ENCODE results near the gene MROH2A. TPM values are rescaled to one million over a fixed set of nuclear protein-coding genes. Genes with fewer than 3 reads are reported as not detected.

MROH2A gene
- total and polyA plus RNA-seq, 9 of the 15 experiments (the other 6 are each of a cell fraction or from before 2014, with no cell fraction given): 0.03 TPM; not detected in 8

DNA sequence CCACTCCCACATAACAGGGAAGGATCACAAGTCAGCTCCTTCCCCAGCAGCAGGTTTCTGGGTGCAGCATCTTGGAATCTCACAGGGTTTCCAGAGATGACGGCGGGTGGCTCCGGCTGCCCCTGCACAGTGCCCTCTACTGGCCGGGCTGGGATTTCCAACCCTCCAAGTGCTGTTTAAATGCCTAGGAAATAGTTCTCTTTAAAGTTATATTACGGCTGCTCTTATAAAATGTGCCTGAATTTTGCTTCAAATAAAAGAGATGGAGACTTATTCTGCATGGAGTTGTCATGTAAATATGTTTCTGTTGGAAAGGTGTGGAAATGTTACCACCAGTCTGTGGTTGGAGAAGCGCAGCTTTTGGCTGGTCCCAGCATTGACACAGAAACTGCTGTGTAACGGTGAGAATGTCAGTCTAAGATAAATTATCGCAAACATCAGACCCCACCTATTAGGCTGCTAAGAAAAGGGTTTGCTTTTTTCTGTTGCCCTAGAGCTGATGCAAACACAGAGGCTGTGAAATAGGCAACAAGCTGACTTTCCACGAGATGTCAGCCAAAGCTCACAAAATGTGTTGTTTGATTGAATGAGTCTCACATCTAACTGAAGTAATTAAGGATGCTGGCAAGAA lies 79.5 kb downstream of the MROH2A start (continued):
- TF ChIP-seq, protein P1, sequence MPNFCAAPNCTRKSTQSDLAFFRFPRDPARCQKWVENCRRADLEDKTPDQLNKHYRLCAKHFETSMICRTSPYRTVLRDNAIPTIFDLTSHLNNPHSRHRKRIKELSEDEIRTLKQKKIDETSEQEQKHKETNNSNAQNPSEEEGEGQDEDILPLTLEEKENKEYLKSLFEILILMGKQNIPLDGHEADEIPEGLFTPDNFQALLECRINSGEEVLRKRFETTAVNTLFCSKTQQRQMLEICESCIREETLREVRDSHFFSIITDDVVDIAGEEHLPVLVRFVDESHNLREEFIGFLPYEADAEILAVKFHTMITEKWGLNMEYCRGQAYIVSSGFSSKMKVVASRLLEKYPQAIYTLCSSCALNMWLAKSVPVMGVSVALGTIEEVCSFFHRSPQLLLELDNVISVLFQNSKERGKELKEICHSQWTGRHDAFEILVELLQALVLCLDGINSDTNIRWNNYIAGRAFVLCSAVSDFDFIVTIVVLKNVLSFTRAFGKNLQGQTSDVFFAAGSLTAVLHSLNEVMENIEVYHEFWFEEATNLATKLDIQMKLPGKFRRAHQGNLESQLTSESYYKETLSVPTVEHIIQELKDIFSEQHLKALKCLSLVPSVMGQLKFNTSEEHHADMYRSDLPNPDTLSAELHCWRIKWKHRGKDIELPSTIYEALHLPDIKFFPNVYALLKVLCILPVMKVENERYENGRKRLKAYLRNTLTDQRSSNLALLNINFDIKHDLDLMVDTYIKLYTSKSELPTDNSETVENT (CRISPR knock-in tag; IDR thresholded peaks at IDR 0.05): no peak
- TF ChIP-seq, protein P2, sequence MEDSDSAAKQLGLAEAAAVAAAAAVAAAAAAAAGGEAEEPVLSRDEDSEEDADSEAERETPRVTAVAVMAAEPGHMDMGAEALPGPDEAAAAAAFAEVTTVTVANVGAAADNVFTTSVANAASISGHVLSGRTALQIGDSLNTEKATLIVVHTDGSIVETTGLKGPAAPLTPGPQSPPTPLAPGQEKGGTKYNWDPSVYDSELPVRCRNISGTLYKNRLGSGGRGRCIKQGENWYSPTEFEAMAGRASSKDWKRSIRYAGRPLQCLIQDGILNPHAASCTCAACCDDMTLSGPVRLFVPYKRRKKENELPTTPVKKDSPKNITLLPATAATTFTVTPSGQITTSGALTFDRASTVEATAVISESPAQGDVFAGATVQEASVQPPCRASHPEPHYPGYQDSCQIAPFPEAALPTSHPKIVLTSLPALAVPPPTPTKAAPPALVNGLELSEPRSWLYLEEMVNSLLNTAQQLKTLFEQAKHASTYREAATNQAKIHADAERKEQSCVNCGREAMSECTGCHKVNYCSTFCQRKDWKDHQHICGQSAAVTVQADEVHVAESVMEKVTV (CRISPR knock-in tag; IDR thresholded peaks at IDR 0.05): peak; percentile 54; the same call in 1 of the 2 replicates
- no peak for TF ChIP-seq HMG20B (CRISPR knock-in tag; IDR thresholded peaks at IDR 0.05)
- peak; percentile 78 for TF ChIP-seq ZNF146 (CRISPR knock-in tag; IDR thresholded peaks at IDR 0.05; ENCODE audit: unreplicated experiment)
- no peak for TF ChIP-seq GABPA (tag; conservative IDR thresholded peaks at IDR 0.05; ENCODE audit: low read depth)
- no peak for TF ChIP-seq KAT7 (CRISPR knock-in tag; IDR thresholded peaks at IDR 0.05; ENCODE audit: borderline replicate concordance)
- TF ChIP-seq FOXP1 (CRISPR knock-in tag; IDR thresholded peaks at IDR 0.05): no peak
- TF ChIP-seq POLR2G (IDR thresholded peaks at IDR 0.05; ENCODE audit: low read depth, low read length): no peak
- TF ChIP-seq KDM4B (IDR thresholded peaks at IDR 0.05; ENCODE audit: borderline replicate concordance in 2 of 2, low read depth in 1 of 2): no peak
- TF ChIP-seq, protein P3, sequence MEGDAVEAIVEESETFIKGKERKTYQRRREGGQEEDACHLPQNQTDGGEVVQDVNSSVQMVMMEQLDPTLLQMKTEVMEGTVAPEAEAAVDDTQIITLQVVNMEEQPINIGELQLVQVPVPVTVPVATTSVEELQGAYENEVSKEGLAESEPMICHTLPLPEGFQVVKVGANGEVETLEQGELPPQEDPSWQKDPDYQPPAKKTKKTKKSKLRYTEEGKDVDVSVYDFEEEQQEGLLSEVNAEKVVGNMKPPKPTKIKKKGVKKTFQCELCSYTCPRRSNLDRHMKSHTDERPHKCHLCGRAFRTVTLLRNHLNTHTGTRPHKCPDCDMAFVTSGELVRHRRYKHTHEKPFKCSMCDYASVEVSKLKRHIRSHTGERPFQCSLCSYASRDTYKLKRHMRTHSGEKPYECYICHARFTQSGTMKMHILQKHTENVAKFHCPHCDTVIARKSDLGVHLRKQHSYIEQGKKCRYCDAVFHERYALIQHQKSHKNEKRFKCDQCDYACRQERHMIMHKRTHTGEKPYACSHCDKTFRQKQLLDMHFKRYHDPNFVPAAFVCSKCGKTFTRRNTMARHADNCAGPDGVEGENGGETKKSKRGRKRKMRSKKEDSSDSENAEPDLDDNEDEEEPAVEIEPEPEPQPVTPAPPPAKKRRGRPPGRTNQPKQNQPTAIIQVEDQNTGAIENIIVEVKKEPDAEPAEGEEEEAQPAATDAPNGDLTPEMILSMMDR (IDR thresholded peaks at IDR 0.05 in 2 of 3, conservative IDR thresholded peaks at IDR 0.05 in 1 of 3; ENCODE audit: insufficient read depth in 2 of 3, low read depth in 1 of 3, low read length in 3 of 3): peak; percentile 79 to 88 (median 83)
- TF ChIP-seq MLLT1 (IDR thresholded peaks at IDR 0.05): no peak
- no peak for TF ChIP-seq SRF (CRISPR knock-in tag; IDR thresholded peaks at IDR 0.05)
- TF ChIP-seq ZNF280B (CRISPR knock-in tag; IDR thresholded peaks at IDR 0.05): no peak
- no peak for TF ChIP-seq RBM17 (IDR thresholded peaks at IDR 0.05; ENCODE audit: borderline replicate concordance, low read depth, low read length)
- TF ChIP-seq ZNF57 (CRISPR knock-in tag; IDR thresholded peaks at IDR 0.05): no peak
